HG03135 (cell line): ENCODE results near the gene CDC42.
"Not testable (repeated sequence)": the region's sequence is repeated elsewhere in the genome, so short reads cannot be mapped to it uniquely, and the experiment has no call there.

ENCODE experiments used
- ATAC-seq: cut with Tn5 transposase; IDR thresholded peaks from one replicate; pipeline ENCODE4 v1.9.1; 2021; ENCODE audit warnings: mild to moderate bottlenecking, moderate library complexity; ENCODE audit not compliant: unreplicated experiment

CDC42 gene

DNA sequence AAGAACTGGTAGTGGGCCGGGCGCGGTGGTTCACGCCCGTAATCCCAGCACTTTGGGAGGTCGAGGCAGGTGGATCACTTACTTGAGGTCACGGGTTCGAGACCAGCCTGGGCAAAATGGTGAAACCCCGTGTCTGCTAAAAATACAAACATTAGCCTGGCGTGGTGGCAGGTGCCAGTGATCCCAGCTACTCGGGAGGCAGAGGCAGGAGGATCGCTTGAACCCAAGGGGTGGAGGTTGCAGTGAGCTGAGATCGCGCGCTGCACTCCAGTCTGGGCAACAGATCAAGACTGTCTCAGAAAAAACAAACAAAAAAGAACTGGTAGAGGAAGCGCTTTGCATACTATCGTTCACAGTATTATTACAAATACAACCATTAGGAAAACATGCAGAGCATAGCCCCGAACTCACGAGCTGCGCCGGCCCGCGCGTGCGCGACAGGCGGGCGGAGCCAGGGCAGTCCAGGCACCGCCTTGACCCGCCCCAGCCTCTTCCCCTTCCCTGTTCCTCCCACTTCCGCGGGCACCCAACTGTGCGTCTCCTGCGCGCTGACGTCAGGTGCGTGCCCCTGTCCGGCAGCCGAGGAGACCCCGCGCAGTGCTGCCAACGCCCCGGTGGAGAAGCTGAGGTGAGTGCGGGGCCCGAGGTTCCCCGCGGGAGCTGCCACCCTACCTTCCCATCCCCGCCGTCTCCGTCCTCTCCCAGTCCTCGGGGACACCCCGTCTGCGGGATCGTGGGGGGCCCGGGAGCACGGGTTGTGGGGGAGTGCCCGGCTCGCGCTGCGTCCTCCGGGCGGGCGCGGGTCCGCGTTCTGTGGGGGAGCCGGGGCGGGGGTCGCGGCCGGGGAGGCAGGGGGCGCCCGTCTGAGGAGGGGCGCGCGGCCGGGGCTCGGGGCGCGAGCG lies at the start of gene CDC42:
Gene CDC42 (plus strand): TSS at position 595 of the 902 bp plus-strand sequence. CDS start 25,770 bp downstream, outside the sequence.
- ATAC-seq, result peak; percentile 74

GRCh38 chr1:22002875-22003274 lies 49.6 kb upstream of the CDC42 start:
- ATAC-seq, result not testable (repeated sequence)

DNA sequence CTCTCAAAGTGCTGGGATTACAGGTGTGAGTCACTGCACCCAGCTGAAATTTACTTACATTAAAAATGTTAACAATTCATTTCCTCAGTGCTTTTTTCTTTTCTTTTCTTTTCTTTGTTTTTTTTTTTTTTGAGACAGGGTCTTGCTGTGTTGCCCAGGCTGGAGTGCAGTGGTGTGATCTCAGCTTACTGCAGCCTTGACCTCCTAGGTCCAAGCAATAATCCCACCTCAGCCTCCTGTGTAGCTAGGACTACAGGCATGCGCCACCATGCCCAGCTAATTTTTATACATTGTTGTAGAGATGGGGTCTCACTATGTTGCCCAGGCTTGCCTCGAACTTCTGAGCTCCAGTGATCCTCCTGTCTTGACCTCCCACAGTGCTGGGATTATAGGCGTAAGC lies 48.5 kb upstream of the CDC42 start:
- ATAC-seq, result not testable (repeated sequence)

- not testable (repeated sequence) for ATAC-seq
These were observed 47.0 kb upstream of the CDC42 start for GRCh38 chr1:22005261-22006149.

DNA sequence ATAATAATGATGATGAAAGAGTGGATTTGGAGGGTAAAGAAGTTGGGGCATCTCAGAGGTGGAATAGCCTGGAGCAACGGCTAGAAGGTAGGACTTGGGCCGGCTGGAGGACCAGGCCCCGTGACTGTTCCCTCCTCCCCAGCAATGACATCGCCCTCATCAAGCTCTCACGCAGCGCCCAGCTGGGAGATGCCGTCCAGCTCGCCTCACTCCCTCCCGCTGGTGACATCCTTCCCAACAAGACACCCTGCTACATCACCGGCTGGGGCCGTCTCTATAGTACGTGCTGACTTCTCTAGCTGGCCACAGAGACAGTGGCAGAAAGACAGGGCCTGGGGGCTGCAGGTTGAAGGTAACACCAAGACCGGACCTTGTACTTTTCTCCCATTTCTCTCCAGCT lies 45.8 kb upstream of the CDC42 start:
- ATAC-seq, result not testable (repeated sequence)

- ATAC-seq, result not testable (repeated sequence)
These were observed 45.2 kb upstream of the CDC42 start for GRCh38 chr1:22007262-22007661.

GRCh38 chr1:22009566-22009965 lies 42.9 kb upstream of the CDC42 start:
- ATAC-seq, result not testable (repeated sequence)

- not testable (repeated sequence) for ATAC-seq
These were observed 39.8 kb upstream of the CDC42 start for GRCh38 chr1:22012752-22013151.

GRCh38 chr1:22014575-22015206 lies 37.8 kb upstream of the CDC42 start:
- not testable (repeated sequence) for ATAC-seq

DNA sequence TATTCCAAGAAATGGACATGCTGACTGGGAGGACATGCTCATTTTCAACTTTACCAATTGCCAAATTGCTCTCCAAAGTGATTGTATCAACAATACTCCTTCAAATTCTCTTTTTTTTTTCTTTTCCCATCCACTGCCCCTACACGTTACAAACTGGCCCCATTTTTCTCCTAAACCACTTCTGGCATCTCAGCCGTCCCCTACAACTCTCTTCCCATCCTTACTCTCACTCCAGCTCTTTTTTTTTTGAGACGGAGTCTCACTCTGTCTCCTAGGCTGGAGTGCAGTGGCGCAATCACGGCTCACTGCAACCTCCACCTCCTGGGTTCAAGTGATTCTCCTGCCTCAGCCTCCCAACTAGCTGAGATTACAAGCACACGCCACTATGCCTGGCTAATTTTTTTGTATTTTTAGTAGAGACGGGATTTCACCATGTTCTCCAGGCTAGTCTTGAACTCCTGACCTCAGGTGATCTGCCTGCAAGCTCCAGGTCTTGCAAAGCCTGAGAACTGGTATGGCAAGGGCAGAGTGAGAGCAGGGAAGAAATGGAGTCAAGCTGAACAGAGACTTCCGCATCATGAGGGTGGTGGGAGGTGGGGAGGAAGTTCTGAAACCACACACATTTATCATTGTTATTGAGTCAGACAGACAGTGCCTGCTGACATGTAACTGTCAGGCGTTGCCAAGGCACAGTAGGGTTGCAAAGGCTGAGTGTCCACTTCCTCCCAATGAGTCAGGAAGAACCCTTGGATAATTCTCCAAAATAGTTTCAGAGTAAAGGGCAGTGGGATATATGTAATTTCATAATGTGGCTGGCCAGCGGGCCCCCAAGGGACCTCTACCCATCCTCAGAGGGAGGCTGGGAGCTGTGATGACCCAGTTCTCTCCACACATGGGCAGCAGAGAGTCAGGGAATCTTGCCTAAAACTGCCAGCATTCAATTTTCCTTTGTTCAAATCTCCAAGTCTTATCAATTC lies 33.6 kb upstream of the CDC42 start:
- no peak for ATAC-seq

GRCh38 chr1:22021061-22021460 lies 31.4 kb upstream of the CDC42 start:
- no peak for ATAC-seq

GRCh38 chr1:22024485-22025367 lies 27.8 kb upstream of the CDC42 start:
- peak; percentile 39 for ATAC-seq

DNA sequence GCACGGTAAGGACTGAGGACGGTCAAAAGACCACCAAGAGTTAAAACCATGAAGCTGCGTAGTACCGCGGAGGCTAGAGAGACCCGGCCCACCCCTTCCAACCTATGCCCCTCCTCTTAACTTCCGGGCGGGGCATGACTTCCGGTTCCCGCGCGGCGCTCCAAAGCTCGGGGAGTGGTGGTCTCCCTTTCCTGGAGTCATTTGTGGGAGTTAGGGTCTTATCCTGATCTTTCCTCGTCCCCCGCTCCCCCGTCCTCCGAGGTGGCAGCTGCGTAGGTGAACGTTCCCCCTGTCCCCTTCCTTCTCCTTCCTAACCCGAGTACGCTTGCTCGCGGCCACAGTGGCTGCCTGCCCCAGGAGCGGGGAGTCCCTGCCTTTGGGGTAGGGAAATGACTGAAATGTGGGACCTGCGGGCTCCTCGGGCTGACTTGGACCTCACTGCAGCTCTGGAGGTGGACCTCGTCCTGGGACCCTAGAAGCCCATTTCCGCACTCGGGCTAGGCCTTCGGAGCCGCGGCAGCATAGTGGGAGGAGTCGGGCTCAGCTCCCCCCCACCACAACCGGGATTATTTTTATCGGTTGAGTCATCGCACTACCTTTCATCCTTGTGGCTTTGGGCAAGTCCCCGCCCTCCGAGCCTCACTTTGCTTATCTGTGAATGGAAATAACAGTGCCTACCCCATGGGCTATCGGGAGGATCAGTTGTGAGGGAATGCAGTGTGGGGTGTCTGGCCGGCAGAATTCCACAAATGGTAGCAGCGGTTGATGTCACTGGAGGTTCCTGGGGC lies 26.9 kb upstream of the CDC42 start:
- ATAC-seq, result peak; percentile 64

DNA sequence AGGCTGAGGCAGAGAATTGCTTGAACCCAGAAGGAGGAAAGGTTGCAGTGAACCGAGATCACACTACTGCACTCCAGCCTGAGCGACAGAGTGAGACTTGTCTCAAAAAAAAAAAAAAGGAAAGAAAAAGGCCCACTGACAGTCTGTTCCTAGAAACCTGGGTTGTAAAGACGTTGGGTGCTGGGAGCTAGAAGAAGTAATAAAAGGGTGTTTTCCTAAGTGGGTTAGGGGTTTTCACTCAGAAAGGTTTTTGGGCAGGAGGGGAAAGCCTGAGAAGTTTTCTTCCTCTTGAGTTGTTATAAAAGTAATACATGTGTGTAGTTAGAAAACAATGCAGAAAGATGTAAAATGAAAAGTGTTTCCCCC lies 25.6 kb upstream of the CDC42 start:
- ATAC-seq, result no peak

DNA sequence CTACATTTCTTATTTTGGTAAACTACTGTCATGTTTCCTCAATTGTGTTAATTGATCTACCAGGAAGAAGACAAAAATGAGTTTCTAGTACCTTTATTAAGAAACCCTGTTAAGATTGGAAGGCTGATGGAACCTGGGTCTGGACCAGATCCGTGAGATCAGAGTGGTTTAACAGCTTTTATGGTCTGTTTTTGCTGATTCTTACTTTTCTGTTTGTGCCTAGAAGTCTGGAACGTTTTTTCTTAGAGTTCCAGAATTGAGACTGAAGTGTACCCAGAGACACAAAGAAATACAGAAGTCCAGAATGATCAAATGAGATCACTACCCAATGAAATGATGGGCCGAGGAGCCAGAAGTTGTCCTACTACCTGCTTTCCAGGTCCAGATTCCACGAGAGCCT lies 22.5 kb upstream of the CDC42 start:
- no peak for ATAC-seq

DNA sequence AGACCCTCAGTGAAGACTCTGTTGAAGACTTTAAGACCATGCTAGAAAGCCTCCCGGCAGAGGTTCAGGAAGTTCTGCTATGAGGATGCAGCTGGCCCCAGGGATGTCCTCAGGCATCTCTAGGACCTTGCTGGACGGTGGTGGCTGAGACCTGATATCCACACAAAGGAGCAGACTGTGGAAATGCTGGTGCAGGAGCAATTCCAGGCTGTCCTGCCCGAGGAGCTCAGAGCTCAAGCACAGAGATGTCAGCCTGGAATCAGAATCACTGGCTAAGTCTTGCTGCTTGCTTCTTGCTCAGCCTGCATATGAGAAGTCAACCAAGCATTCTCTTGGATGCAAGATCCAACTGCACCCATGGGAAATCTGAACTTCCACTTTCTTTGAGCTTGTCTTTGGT lies 22.0 kb upstream of the CDC42 start:
- no peak for ATAC-seq

- no peak for ATAC-seq
These were observed 21.1 kb upstream of the CDC42 start for GRCh38 chr1:22031214-22031962.
